Endothelial cell (in vitro differentiated cells): ENCODE data around the gene VSIR. TPM values are rescaled to one million over a fixed set of nuclear protein-coding genes. Genes with fewer than 3 reads are reported as not detected.

Experiments
- DNase-seq: peaks from one replicate; pipeline ENCODE4 v3.0.0; 2021; ENCODE audit warnings: low spot score
- H3K27ac Mint-ChIP-seq: one replicate; pipeline ENCODE4 v1.8.0; 2021; ENCODE audit warnings: mixed read lengths, inconsistent platforms; ENCODE audit not compliant: unreplicated experiment
- H3K27me3 Mint-ChIP-seq: one replicate; pipeline ENCODE4 v1.8.0; 2021; ENCODE audit warnings: mild to moderate bottlenecking, moderate library complexity, mixed read lengths, inconsistent platforms; ENCODE audit not compliant: unreplicated experiment
- H3K36me3 Mint-ChIP-seq: one replicate; pipeline ENCODE4 v1.8.0; 2021; ENCODE audit warnings: mild to moderate bottlenecking, low read depth, mixed read lengths, inconsistent platforms; ENCODE audit not compliant: unreplicated experiment
- H3K4me1 Mint-ChIP-seq: one replicate; pipeline ENCODE4 v1.8.0; 2021; ENCODE audit warnings: mild to moderate bottlenecking, mixed read lengths, inconsistent platforms; ENCODE audit not compliant: unreplicated experiment
- H3K4me3 Mint-ChIP-seq: one replicate; pipeline ENCODE4 v1.8.0; 2021; ENCODE audit warnings: mild to moderate bottlenecking, mixed read lengths, inconsistent platforms; ENCODE audit not compliant: unreplicated experiment
- H3K9me3 Mint-ChIP-seq: one replicate; pipeline ENCODE4 v1.8.0; 2021; ENCODE audit warnings: mixed read lengths, inconsistent platforms; ENCODE audit not compliant: unreplicated experiment
- CTCF ChIP-seq: fragments of 200-600 bp; sonication (generic); IDR thresholded peaks from one replicate; pipeline ENCODE4 v1.5.0; 2021; ENCODE audit warnings: antibody characterized with exemption; ENCODE audit not compliant: unreplicated experiment
- long read RNA-seq: library from polyadenylated mRNA; unstranded; transcript quantifications from one replicate; pipeline ENCODE4 v2.0.0, GENCODE V29; 2020; ENCODE audit not compliant: unreplicated experiment
- total RNA-seq: library from RNA; stranded (reverse); fragmentation: NEBNext Ultra II Directional; extraction: Animal tissue kit (Norgen Biotek cat#: 25700); gene quantifications from one replicate; pipeline ENCODE4 v1.2.1, GENCODE V29; 2021; ENCODE audit not compliant: unreplicated experiment

The VSIR gene
- 86.1 TPM for total RNA-seq
- long read RNA-seq, full-length matches to known transcripts = 124 of 140 reads
- long read RNA-seq, partial matches to known transcripts = 2 of 140 reads
- long read RNA-seq, other reads (novel, unspliced or antisense) = 14 of 140 reads

GRCh38 chr10:71773221-71773971, at the start of gene VSIR:
VSIR (minus strand) TSS chr10:71773520; CDS start chr10:71773439, 81 bp downstream.
- Mint-ChIP-seq H3K27ac (peak within 1 kb of the TSS; percentile 48), H3K4me1 (peaks cover 44% of the 10 kb centered on the region)

GRCh38 chr10:71821909-71822763, 48.8 kb upstream of the VSIR start:
- Mint-ChIP-seq H3K36me3 (peaks cover 50% of the 10 kb centered on the region), H3K9me3 (no peaks in the 10 kb centered on the region), H3K27me3 (peaks cover 1% of the 10 kb centered on the region), H3K27ac (no peak overlapping the region), H3K4me1 (peaks cover 29% of the 10 kb centered on the region), H3K4me3 (peak overlapping the region; percentile 5)
- DNase-seq = no peak
- no peak for TF ChIP-seq CTCF

More at GRCh38 chr10:71773221-71773971, at the start of gene VSIR:
- peak; percentile 94 for TF ChIP-seq CTCF
- H3K27me3 Mint-ChIP-seq = peaks cover 17% of the 10 kb centered on the region
- H3K9me3 Mint-ChIP-seq = no peaks in the 10 kb centered on the region
- DNase-seq = peak; percentile 97
- H3K4me3 Mint-ChIP-seq = peak within 1 kb of the TSS; percentile 90
- peaks cover 4% of the 10 kb centered on the region for H3K36me3 Mint-ChIP-seq

GRCh38 chr10:71820966-71821365, 47.6 kb upstream of the VSIR start:
- DNase-seq = no peak
- TF ChIP-seq CTCF = no peak
- Mint-ChIP-seq H3K4me1 (peaks cover 28% of the 10 kb centered on the region), H3K4me3 (no peak overlapping the region), H3K9me3 (no peaks in the 10 kb centered on the region), H3K27ac (no peak overlapping the region), H3K36me3 (peaks cover 56% of the 10 kb centered on the region), H3K27me3 (peaks cover 1% of the 10 kb centered on the region)

GRCh38 chr10:71819985-71820384, 46.7 kb upstream of the VSIR start:
- DNase-seq = no peak
- no peak for TF ChIP-seq CTCF
- Mint-ChIP-seq H3K27ac (no peak overlapping the region), H3K27me3 (peaks cover 1% of the 10 kb centered on the region), H3K4me1 (peaks cover 22% of the 10 kb centered on the region), H3K36me3 (peaks cover 56% of the 10 kb centered on the region), H3K9me3 (no peaks in the 10 kb centered on the region), H3K4me3 (no peak overlapping the region)
